MM.1S (cell line): ENCODE data around the gene TNNC1.

ENCODE experiments used
- DNase-seq: peaks from one replicate; pipeline ENCODE4 v3.0.0-alpha.2; 2015
- H2AFZ ChIP-seq: fragments of 300-600 bp; sonication (generic); 2 replicates; pipeline ENCODE4 v1.6.0; 2016; ENCODE audit warnings: antibody characterized with exemption, low read length
- H3F3A ChIP-seq: fragments of 300-600 bp; sonication (generic); 2 replicates; pipeline ENCODE4 v1.6.1; 2016; ENCODE audit warnings: mild to moderate bottlenecking, antibody characterized with exemption, low read length, moderate library complexity, mixed read lengths; ENCODE audit not compliant: insufficient read depth
- H3K27ac ChIP-seq: fragments of 300-600 bp; sonication (generic); 2 replicates; pipeline ENCODE4 v1.5.1; 2016; ENCODE audit warnings: mild to moderate bottlenecking, low read length
- H3K27me3 ChIP-seq: fragments of 300-600 bp; sonication (generic); replicated peaks from 2 replicates; pipeline ENCODE4 v1.6.0; 2016; ENCODE audit warnings: low read length; ENCODE audit not compliant: insufficient read depth
- H3K36me3 ChIP-seq: fragments of 300-600 bp; sonication (generic); replicated peaks from 2 replicates; pipeline ENCODE4 v1.6.1; 2016; ENCODE audit warnings: mild to moderate bottlenecking, low read length, mixed read lengths; ENCODE audit not compliant: insufficient read depth
- H3K4me1 ChIP-seq: fragments of 300-600 bp; sonication (generic); 2 replicates; pipeline ENCODE4 v1.6.1; 2016; ENCODE audit warnings: low read length, mixed read lengths
- H3K4me2 ChIP-seq: fragments of 300-600 bp; sonication (generic); 2 replicates; pipeline ENCODE4 v1.6.0; 2016; ENCODE audit warnings: low read depth, low read length
- H3K4me3 ChIP-seq: fragments of 300-600 bp; sonication (generic); 2 replicates; pipeline ENCODE4 v1.5.1; 2016; ENCODE audit warnings: low read length, mixed read lengths
- H3K79me2 ChIP-seq: fragments of 300-600 bp; sonication (generic); 2 replicates; pipeline ENCODE4 v1.6.1; 2016; ENCODE audit warnings: mixed run types, low read length, mixed read lengths
- H3K9ac ChIP-seq: fragments of 300-600 bp; sonication (generic); 2 replicates; pipeline ENCODE4 v1.6.1; 2016; ENCODE audit warnings: low read length, mixed read lengths
- H3K9me2 ChIP-seq: fragments of 300-600 bp; sonication (generic); replicated peaks from 2 replicates; pipeline ENCODE4 v1.6.1; 2016; ENCODE audit warnings: mild to moderate bottlenecking, low read length, mixed read lengths; ENCODE audit not compliant: insufficient read depth
- H3K9me3 ChIP-seq: fragments of 300-600 bp; sonication (generic); replicated peaks from 2 replicates; pipeline ENCODE4 v1.6.1; 2016; ENCODE audit warnings: mild to moderate bottlenecking, low read length, mixed read lengths; ENCODE audit not compliant: insufficient read depth
- H4K20me1 ChIP-seq: fragments of 300-600 bp; sonication (generic); 2 replicates; pipeline ENCODE4 v1.6.1; 2016; ENCODE audit warnings: mild to moderate bottlenecking, low read length, moderate library complexity, mixed read lengths; ENCODE audit not compliant: insufficient read depth
- EZH2 ChIP-seq: fragments of 300-600 bp; sonication (generic); optimal IDR thresholded peaks from 2 replicates; pipeline ENCODE3; 2017; ENCODE audit warnings: low read depth, mild to moderate bottlenecking, antibody characterized with exemption, low read length, mixed read lengths
- EZH2phosphoT487 ChIP-seq: fragments of 300-600 bp; sonication (generic); IDR thresholded peaks from 2 replicates; pipeline ENCODE4 v1.6.1; 2018; ENCODE audit warnings: antibody characterized with exemption, low read length
- TF ChIP-seq, protein P1 (sequence below): fragments of 300-600 bp; sonication (generic); IDR thresholded peaks from 2 replicates; pipeline ENCODE4 v1.5.1; 2016; ENCODE audit warnings: antibody characterized with exemption, low read length, mixed read lengths

The TNNC1 gene

DNA sequence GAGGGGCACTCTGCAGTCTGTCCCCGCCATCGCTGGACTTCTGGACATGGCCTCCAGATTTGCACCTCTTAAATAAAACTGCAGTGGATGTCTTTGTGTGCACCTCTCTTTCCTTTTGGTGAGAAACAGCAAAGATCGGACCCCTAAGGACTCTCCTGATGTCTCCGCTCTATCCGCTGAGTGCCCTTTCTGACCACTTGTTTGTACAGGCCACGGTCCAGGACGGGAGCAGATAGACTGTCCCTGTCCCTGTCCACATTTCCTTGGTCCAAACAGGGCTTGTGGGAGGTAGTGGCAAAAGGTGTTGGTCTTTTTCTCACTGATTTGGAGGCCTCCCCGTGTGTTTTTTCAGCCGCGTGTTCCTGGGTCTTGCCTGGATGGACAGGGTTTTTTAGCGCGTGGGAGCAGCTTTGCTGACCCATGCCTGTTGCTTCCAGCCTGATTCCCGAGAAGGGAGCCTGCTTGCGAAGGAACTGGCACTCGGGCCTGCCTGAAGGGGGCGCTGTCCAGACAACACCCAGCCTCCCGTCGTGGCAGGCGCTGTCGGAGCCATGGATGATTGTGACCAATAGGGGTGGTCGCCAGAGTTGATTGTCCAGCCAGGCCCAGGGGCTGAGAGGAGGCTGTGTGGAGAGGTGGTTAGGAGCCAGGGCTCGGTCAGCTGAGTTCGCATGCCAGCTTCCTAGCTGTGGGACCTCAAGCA, 28.1 kb upstream of the TNNC1 start:
- no peak for DNase-seq
- H3K9me3 ChIP-seq = no peaks in the 10 kb centered on the region
- H3K27ac ChIP-seq = no peak overlapping the region
- H3K79me2 ChIP-seq = no peaks in the 10 kb centered on the region
- H3K4me3 ChIP-seq = no peak overlapping the region
- H3K27me3 ChIP-seq = no peaks in the 10 kb centered on the region
- no peak overlapping the region for H2AFZ ChIP-seq
- H4K20me1 ChIP-seq = no peaks in the 10 kb centered on the region
- no peaks in the 10 kb centered on the region for H3K36me3 ChIP-seq
- H3F3A ChIP-seq = no peaks in the 10 kb centered on the region
- H3K9me2 ChIP-seq = no peaks in the 10 kb centered on the region
- H3K4me2 ChIP-seq = no peak overlapping the region
- no peak for TF ChIP-seq EZH2
- TF ChIP-seq, protein P1, sequence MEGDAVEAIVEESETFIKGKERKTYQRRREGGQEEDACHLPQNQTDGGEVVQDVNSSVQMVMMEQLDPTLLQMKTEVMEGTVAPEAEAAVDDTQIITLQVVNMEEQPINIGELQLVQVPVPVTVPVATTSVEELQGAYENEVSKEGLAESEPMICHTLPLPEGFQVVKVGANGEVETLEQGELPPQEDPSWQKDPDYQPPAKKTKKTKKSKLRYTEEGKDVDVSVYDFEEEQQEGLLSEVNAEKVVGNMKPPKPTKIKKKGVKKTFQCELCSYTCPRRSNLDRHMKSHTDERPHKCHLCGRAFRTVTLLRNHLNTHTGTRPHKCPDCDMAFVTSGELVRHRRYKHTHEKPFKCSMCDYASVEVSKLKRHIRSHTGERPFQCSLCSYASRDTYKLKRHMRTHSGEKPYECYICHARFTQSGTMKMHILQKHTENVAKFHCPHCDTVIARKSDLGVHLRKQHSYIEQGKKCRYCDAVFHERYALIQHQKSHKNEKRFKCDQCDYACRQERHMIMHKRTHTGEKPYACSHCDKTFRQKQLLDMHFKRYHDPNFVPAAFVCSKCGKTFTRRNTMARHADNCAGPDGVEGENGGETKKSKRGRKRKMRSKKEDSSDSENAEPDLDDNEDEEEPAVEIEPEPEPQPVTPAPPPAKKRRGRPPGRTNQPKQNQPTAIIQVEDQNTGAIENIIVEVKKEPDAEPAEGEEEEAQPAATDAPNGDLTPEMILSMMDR = peak; percentile 32
- TF ChIP-seq EZH2phosphoT487 = no peak
- no peaks in the 10 kb centered on the region for H3K4me1 ChIP-seq
- H3K9ac ChIP-seq = no peak overlapping the region

DNA sequence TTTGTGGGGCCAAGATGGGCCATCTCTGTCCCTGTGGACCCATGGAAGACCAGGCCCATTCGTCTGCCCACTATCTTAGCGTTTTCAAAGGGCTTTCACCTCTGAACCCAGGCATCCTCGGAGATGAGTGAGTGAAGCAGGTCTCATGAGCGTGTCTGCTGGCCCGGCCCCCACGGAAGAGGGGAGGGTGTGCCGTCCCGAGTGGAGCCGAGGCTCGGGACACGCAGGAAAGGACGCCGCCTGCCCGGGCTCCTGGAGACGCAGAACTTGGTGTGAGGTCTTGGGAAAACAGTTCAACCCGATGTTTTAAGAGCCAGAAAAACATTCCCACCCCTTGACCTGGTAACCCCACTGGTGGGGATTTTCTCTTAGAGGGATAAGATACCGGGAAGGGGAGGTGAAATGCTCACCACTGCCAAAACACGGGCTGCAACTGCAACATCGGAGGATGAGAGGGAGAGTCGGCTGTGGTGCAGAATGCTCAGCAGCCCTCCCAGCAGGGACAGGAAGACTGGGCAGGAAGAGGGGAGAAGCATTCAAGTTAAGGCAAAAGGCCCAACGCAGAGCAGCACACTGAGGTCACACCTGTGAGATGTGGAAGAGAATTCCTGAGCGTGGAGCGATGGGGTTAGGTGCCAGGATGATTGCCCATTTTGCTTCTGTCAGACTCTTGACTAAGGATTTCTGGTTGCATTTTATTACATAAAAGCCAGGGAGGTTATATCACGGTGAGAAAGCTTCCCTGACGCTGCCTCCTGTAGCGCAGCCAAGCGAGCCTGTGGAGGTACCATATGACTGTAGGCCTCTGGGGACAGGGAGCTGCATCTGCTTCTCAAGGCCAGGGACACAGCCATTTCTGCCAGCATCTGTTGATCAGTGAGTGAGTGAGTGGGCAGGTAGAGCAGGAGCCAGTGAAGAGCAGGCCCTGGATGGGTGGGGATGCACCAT, 27.2 kb upstream of the TNNC1 start:
- Histone ChIP-seq H3K9me2 (no peaks in the 10 kb centered on the region), H4K20me1 (no peaks in the 10 kb centered on the region), H2AFZ (no peak overlapping the region), H3F3A (no peaks in the 10 kb centered on the region), H3K79me2 (no peaks in the 10 kb centered on the region), H3K36me3 (no peaks in the 10 kb centered on the region), H3K9me3 (no peaks in the 10 kb centered on the region), H3K9ac (no peak overlapping the region), H3K27me3 (no peaks in the 10 kb centered on the region), H3K27ac (no peak overlapping the region), H3K4me2 (no peak overlapping the region), H3K4me3 (no peak overlapping the region), H3K4me1 (no peaks in the 10 kb centered on the region)
- TF ChIP-seq, protein P1 = no peak
- TF ChIP-seq EZH2phosphoT487 (no peak), EZH2 (no peak)
- no peak for DNase-seq

DNA sequence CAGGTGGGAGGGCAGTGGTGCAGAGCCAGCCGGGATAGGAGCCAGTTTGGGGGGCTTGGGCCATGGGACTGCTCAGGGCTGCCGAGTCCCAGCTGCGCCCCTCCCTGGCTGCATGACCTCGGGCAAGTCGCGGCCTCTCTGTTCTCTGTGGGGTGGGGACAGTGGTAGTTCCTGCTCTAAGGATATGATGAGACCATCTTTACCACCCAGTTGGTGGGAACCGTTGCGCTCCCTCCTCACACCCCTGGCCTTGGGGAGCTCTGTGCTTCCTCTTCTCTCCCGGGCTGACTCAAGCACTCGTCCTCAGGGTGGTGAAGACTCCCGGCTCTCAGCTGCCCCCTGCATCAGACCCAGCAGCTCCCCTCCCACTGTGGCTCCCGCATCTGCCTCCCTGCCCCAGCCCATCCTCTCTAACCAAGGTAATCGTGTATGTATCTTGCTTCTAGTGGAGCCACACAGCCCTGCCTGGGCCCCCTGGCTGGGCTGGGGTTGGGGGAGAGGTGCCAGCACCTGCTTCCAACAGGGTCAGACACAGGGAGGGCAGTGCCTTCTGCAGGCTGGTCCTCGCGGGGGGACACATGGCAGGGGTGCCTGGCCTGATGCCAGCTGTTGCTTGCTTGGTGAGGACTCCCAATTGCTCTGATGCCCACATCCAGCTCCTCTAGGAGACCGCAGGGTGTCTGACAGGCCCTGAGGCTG, 26.2 kb upstream of the TNNC1 start:
- no peak overlapping the region for H3K27ac ChIP-seq
- no peaks in the 10 kb centered on the region for H3K36me3 ChIP-seq
- H3K4me3 ChIP-seq = no peak overlapping the region
- no peak for DNase-seq
- H3K4me2 ChIP-seq = no peak overlapping the region
- H3K9me2 ChIP-seq = no peaks in the 10 kb centered on the region
- H3F3A ChIP-seq = no peaks in the 10 kb centered on the region
- H3K9ac ChIP-seq = no peak overlapping the region
- no peaks in the 10 kb centered on the region for H4K20me1 ChIP-seq
- no peaks in the 10 kb centered on the region for H3K27me3 ChIP-seq
- TF ChIP-seq, protein P1 = no peak
- TF ChIP-seq EZH2phosphoT487 = no peak
- no peaks in the 10 kb centered on the region for H3K9me3 ChIP-seq
- no peaks in the 10 kb centered on the region for H3K4me1 ChIP-seq
- no peak overlapping the region for H2AFZ ChIP-seq
- H3K79me2 ChIP-seq = no peaks in the 10 kb centered on the region
